ENCODE data around the gene MEGF6. TPM values are rescaled to one million over a fixed set of nuclear protein-coding genes. Genes with fewer than 3 reads are reported as not detected.

MEGF6 gene
- total RNA-seq, 2 experiments from 2014 or later: 2.6 to 4.5 TPM

DNA sequence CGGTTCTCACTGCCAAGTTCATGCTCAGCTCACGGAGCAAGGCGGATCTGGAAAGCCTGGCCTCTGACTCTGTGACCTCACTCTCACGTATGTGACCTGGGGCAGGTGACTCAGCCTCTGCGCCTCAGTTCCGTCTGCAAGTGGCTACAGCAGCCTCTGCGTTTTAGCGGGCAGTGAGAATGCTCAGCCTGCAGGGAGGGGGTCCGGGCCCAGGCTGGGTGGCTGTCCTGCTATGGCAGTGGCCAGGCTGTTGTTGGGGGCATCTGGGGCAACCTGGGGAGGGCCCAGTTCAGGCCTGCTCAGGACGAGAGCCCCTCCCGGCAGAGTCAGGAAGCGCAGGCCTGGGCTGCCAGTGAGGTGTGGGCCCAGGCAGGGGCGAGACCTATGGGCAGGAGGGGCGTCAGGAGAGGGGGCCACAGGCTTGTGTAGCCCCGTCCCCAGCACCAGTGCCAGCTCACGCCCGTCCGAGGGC is 128.9 kb downstream of the MEGF6 start:
- POLR2A ChIA-PET: no interaction called here
- no peak overlapping the region for H3K4me3 Mint-ChIP-seq
- H3K36me3 Mint-ChIP-seq (ENCODE audit: low read depth): no peaks in the 10 kb centered on the region
- intact Hi-C loops (cut with DNase I, micrococcal nuclease): no loop called here
- no peak overlapping the region for H3K27ac Mint-ChIP-seq
- no peaks in the 10 kb centered on the region for H3K27me3 Mint-ChIP-seq
- DNase-seq: peak; percentile 35
- H3K9me3 Mint-ChIP-seq (ENCODE audit: low read depth): peaks cover 2% of the 10 kb centered on the region
- CTCF ChIA-PET: interaction anchor here (2.8 kb wide), 1 partner anchor 29 kb away, joined by 9 read pairs; no protein-coding TSS in a partner anchor
- peak; percentile 53 for ATAC-seq
- no peaks in the 10 kb centered on the region for H3K4me1 Mint-ChIP-seq

DNA sequence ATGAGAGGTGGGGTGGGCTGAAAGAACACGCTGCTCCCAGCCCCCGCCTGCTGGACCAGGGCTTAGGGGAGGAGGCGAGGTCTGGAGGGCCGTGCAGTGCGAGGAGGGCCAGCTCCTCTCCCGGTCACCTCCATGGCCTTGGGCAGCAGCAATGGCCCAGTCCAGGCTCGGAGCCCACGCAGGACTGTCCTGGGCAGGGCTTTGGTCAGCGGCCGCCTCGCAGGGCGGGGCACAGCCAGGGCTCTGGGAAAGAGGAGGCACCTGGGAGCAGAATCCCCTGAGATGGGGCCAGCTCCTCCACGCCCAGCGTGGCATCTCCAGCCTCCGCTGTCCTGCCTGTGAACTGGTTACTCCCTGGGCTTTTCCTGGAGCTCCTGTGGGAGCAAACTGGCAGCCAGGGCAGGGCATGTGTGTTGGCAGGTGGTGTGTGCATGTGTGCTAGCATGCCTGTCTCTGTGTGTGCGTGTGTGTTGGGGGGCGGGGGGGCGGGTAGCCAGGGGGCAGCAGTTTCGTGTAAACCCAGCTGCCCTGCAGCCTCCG is 129.4 kb downstream of the MEGF6 start:
- H3K4me1 Mint-ChIP-seq: no peaks in the 10 kb centered on the region
- CTCF ChIA-PET: interaction anchor here (0.6 to 2.8 kb wide), 2 partner anchors 29 to 563 kb away, joined by 4 to 9 read pairs; no protein-coding TSS in a partner anchor
- H3K9me3 Mint-ChIP-seq (ENCODE audit: low read depth): no peaks in the 10 kb centered on the region
- H3K36me3 Mint-ChIP-seq (ENCODE audit: low read depth): no peaks in the 10 kb centered on the region
- POLR2A ChIA-PET: no interaction called here
- intact Hi-C loops (cut with DNase I, micrococcal nuclease): no loop called here
- H3K27me3 Mint-ChIP-seq: no peaks in the 10 kb centered on the region
- H3K4me3 Mint-ChIP-seq: no peak overlapping the region
- no peak overlapping the region for H3K27ac Mint-ChIP-seq
- ATAC-seq: no peak
- DNase-seq: no peak

DNA sequence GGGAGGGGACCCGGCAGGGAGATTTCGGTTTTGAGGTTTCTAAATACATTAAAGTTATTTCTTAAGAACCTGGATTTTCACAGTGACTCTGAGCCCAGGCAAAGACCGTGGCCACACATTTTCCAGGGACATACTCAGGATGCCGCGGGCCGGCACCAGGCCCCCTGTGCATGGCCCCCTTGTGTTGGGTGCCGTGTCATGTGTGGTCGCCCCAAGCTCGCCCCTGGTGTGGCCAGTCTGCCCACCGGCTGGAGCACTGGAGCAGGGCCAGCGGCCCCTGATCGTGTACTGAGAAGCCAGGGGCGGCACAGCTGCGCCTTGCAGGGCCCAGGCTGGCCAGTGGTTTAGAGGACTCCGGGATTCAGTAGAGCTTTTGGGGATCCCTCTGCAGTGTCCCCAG is 130.3 kb downstream of the MEGF6 start:
- H3K9me3 Mint-ChIP-seq (ENCODE audit: low read depth): no peaks in the 10 kb centered on the region
- no peaks in the 10 kb centered on the region for H3K27me3 Mint-ChIP-seq
- no peaks in the 10 kb centered on the region for H3K4me1 Mint-ChIP-seq
- ChIA-PET POLR2A (no interaction called here), CTCF (interaction anchor here (2.8 kb wide), 1 partner anchor 28 kb away, joined by 9 read pairs; no protein-coding TSS in a partner anchor)
- H3K36me3 Mint-ChIP-seq (ENCODE audit: low read depth): no peaks in the 10 kb centered on the region
- no peak overlapping the region for H3K4me3 Mint-ChIP-seq
- H3K27ac Mint-ChIP-seq: no peak overlapping the region
- DNase-seq: no peak
- ATAC-seq: no peak
- intact Hi-C loops (cut with DNase I, micrococcal nuclease): no loop called here

DNA sequence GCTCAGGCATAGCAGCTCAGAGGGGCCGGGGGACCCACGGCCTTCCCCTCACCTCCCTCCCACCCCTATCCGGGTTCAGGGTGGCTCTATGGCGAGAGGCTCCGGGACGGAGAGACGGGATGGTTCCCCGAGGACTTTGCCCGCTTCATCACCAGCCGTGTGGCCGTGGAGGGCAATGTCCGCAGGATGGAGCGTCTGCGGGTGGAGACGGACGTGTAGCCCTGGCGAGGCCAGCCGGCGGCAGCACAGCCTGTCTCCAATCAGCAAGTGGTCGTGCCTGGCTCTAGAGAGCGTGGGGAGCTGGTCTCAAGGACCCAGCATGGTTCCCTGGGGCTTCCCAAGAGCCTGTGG is 131.0 kb downstream of the MEGF6 start:
- Mint-ChIP-seq H3K4me1 (no peaks in the 10 kb centered on the region), H3K9me3 (ENCODE audit: low read depth) (no peaks in the 10 kb centered on the region), H3K27ac (no peak overlapping the region), H3K36me3 (ENCODE audit: low read depth) (no peaks in the 10 kb centered on the region), H3K4me3 (no peak overlapping the region), H3K27me3 (no peaks in the 10 kb centered on the region)
- DNase-seq (no peak), ATAC-seq (no peak)
- ChIA-PET CTCF (no interaction called here), POLR2A (no interaction called here)
- intact Hi-C loops (cut with DNase I, micrococcal nuclease): no loop called here

DNA sequence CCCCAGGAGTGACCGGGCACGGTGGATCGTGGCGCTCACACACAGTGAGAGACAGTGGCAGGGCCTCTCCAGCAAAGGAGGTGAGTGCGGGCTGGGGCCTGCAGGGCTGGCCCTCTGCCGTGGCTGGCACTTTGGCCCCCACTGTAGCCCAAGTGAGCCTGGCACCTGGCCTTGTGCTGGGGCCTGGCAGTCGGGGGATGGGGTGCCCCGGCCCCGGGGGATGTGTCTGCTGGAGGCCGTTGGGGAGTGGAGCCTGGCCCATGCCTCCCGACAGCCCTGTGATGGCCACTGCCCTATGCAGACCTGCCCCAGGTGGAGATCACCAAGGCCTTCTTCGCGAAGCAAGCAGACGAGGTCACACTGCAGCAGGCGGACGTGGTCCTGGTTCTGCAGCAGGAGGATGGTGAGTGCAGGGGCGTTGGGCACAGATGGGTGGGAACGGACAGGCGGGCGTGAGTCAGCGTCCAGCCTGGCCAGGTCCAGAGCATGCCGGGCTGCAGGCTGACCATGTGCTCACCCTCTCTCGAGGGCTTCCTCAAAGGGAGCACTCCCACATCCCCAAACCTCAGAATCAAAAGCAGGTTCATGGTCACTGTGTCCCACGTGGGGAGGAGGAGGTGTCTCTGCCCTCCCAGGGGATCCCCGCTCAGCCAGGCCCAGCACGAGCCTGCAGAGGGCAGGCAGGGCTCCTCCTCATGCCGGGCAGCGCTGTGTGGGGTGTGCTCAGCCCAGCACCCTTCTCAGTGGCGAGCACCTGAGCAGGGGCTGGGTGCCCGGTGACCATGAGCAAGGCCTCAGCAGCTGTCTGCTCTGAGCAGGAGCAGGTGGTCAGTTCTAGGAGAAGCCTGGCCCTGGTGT is 131.6 kb downstream of the MEGF6 start:
- DNase-seq (no peak), ATAC-seq (no peak)
- H3K27me3 Mint-ChIP-seq: no peaks in the 10 kb centered on the region
- no peak overlapping the region for H3K4me3 Mint-ChIP-seq
- H3K36me3 Mint-ChIP-seq (ENCODE audit: low read depth): no peaks in the 10 kb centered on the region
- CTCF ChIA-PET: no interaction called here
- intact Hi-C loops (cut with DNase I, micrococcal nuclease): no loop called here
- no peaks in the 10 kb centered on the region for H3K4me1 Mint-ChIP-seq
- no peaks in the 10 kb centered on the region for H3K9me3 Mint-ChIP-seq (ENCODE audit: low read depth)
- no peak overlapping the region for H3K27ac Mint-ChIP-seq
- POLR2A ChIA-PET: no interaction called here

GRCh38 chr1:3478187-3478586 is 133.1 kb downstream of the MEGF6 start:
- intact Hi-C loops (cut with DNase I, micrococcal nuclease): no loop called here
- ATAC-seq (no peak), DNase-seq (no peak)
- no peaks in the 10 kb centered on the region for H3K4me1 Mint-ChIP-seq
- no peaks in the 10 kb centered on the region for H3K9me3 Mint-ChIP-seq (ENCODE audit: low read depth)
- H3K36me3 Mint-ChIP-seq (ENCODE audit: low read depth): no peaks in the 10 kb centered on the region
- CTCF ChIA-PET: interaction anchor here (0.8 to 1.5 kb wide), 2 partner anchors 25 to 35 kb away, joined by 4 to 5 read pairs; no protein-coding TSS in a partner anchor
- H3K27ac Mint-ChIP-seq: no peak overlapping the region
- POLR2A ChIA-PET: no interaction called here
- no peaks in the 10 kb centered on the region for H3K27me3 Mint-ChIP-seq
- H3K4me3 Mint-ChIP-seq: no peak overlapping the region

- H3K27ac Mint-ChIP-seq: no peak overlapping the region
- ChIA-PET POLR2A (no interaction called here), CTCF (no interaction called here)
- ATAC-seq (peak; percentile 30), DNase-seq (no peak)
- H3K4me1 Mint-ChIP-seq: no peaks in the 10 kb centered on the region
- H3K27me3 Mint-ChIP-seq: no peaks in the 10 kb centered on the region
- no peak overlapping the region for H3K4me3 Mint-ChIP-seq
- no peaks in the 10 kb centered on the region for H3K9me3 Mint-ChIP-seq (ENCODE audit: low read depth)
- H3K36me3 Mint-ChIP-seq (ENCODE audit: low read depth): no peaks in the 10 kb centered on the region
- intact Hi-C loops (cut with DNase I, micrococcal nuclease): no loop called here
Measured at GRCh38 chr1:3477241-3477995, 133.9 kb downstream of the MEGF6 start.

DNA sequence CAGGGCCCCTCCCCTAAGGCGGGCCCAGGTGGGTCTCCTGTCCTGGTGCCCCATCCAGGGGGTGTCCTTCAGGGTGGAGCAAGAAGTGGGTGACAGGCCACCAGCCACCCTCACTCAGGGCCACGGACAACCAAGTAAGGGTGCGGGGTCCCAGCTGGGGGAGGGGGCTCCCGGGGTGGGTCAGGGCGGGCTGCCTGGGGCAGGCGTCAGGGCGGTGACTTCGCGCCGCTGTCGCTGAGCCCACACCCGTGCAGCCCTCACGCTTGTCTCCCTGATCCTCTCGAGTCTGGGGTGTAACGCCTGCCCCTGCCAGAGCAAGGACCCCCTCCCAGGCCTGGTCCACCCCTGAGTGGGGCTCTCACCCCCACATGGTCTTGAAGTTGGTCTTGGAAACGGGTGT is 134.6 kb downstream of the MEGF6 start:
- ATAC-seq (no peak), DNase-seq (no peak)
- Mint-ChIP-seq H3K4me3 (no peak overlapping the region), H3K27ac (no peak overlapping the region), H3K4me1 (no peaks in the 10 kb centered on the region), H3K36me3 (ENCODE audit: low read depth) (no peaks in the 10 kb centered on the region), H3K27me3 (no peaks in the 10 kb centered on the region), H3K9me3 (ENCODE audit: low read depth) (no peaks in the 10 kb centered on the region)
- CTCF ChIA-PET: no interaction called here
- POLR2A ChIA-PET: no interaction called here
- intact Hi-C loops (cut with DNase I, micrococcal nuclease): no loop called here

DNA sequence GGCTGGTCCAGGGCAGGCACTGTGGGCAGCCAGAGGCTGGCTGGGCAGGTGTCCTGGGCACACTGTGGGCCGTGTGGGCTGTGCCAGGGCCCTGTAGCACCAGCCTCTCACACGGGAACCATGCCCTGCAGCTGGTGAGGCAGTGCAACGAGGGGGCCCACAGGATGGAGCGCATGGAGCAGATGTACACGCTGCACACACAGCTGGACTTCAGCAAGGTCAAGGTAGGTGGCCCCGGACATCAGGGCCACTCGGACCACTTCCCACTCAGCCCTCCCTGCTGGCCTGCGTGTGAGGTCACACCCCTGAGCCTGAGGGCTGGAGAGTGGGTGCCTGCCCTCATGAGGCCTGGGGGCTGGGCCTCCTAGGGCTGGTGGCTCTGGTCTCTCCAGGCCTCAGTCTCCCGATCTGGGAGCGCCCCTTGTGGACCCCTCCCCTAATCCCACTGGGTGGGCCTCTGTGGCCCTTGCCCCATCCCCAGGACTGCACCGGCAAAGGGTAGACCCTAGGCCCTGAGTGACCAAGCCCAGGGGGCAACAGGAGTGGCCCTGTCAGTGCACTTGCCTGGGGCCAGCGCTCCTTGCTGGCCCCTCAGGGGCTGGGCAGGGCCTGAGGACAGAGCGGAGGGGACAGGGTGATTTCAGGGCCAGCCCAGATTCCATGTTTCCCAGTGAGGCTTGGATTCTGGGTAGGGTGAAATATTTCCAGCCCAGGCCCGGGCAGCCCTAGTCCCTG is 135.3 kb downstream of the MEGF6 start:
- ChIA-PET CTCF (no interaction called here), POLR2A (no interaction called here)
- Mint-ChIP-seq H3K27ac (no peak overlapping the region), H3K27me3 (no peaks in the 10 kb centered on the region), H3K4me1 (no peaks in the 10 kb centered on the region), H3K4me3 (no peak overlapping the region), H3K9me3 (ENCODE audit: low read depth) (no peaks in the 10 kb centered on the region), H3K36me3 (ENCODE audit: low read depth) (no peaks in the 10 kb centered on the region)
- ATAC-seq (no peak), DNase-seq (no peak)
- intact Hi-C loops (cut with DNase I, micrococcal nuclease): no loop called here

- Mint-ChIP-seq H3K27me3 (no peaks in the 10 kb centered on the region), H3K36me3 (ENCODE audit: low read depth) (no peaks in the 10 kb centered on the region), H3K4me3 (no peak overlapping the region), H3K4me1 (no peaks in the 10 kb centered on the region), H3K9me3 (ENCODE audit: low read depth) (no peaks in the 10 kb centered on the region), H3K27ac (no peak overlapping the region)
- ChIA-PET POLR2A (no interaction called here), CTCF (no interaction called here)
- ATAC-seq (no peak), DNase-seq (no peak)
- intact Hi-C loops (cut with DNase I, micrococcal nuclease): no loop called here
Measured at GRCh38 chr1:3474421-3474820, 136.9 kb downstream of the MEGF6 start.

DNA sequence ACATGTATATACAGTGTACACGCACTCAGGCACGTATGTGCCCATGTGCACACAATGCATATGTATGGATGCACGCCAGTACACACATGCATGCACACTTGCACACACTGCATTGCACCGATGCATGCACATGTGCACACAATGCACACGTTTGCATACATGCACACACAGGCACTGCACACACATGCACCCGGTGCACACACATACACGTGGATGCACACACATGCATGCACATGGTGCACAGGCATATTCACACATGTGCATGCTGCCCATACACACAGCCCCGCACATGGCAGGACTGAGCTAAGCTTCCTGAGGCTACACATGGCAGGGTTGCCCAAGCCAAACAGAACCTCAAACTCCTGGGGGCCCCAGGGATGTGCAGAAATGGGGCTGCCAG is 137.3 kb downstream of the MEGF6 start:
- Mint-ChIP-seq H3K9me3 (ENCODE audit: low read depth) (no peaks in the 10 kb centered on the region), H3K36me3 (ENCODE audit: low read depth) (no peaks in the 10 kb centered on the region), H3K27me3 (no peaks in the 10 kb centered on the region), H3K4me3 (no peak overlapping the region), H3K4me1 (no peaks in the 10 kb centered on the region), H3K27ac (no peak overlapping the region)
- no peak for DNase-seq
- intact Hi-C loops (cut with DNase I, micrococcal nuclease): no loop called here
- ChIA-PET POLR2A (no interaction called here), CTCF (no interaction called here)
- no peak for ATAC-seq

Data from activated CD4-positive, alpha-beta T cell treated with anti-CD3 and anti-CD28 coated beads for 36 hours (primary cell).